H1 (cell line): ENCODE measurements around the gene LSM6. TPM values are rescaled to one million over a fixed set of nuclear protein-coding genes. Genes with fewer than 3 reads are reported as not detected.

Experiments
- CTCF ChIA-PET: fragments of 300-600 bp; sonication (Branson Sonifier 250); formaldehyde crosslinking; loops from one replicate; lab custom pipeline; 2021; ENCODE audit not compliant: partially characterized antibody; lab: Charles Lee
- POLR2A ChIA-PET: fragments of 300-600 bp; sonication (Branson Sonifier 250); formaldehyde crosslinking; loops from one replicate; lab custom pipeline; 2021; ENCODE audit warnings: inconsistent platforms; ENCODE audit not compliant: partially characterized antibody; lab: Charles Lee
- DNase-seq, 2 experiments: peaks; one replicate each; pipeline versions ENCODE4 v3.0.0 to v3.0.0-alpha.2; 2010 to 2022; ENCODE audit warnings: low spot score in 2 of 2, low read depth in 1 of 2, mixed read lengths in 1 of 2
- FAIRE-seq: peaks from 2 replicates; lab custom pipeline; 2011; peaks lifted over from hg19 to GRCh38; lab: Jason Lieb, UNC
- H2AFZ ChIP-seq: 2 replicates; pipeline ENCODE4 v1.8.1; 2012; ENCODE audit warnings: low read length, inconsistent platforms
- H2AK5ac ChIP-seq: 2 replicates; pipeline ENCODE4 v1.6.1; 2013; ENCODE audit warnings: low read depth, low read length
- H2BK120ac ChIP-seq: replicated peaks from 2 replicates; pipeline ENCODE3; 2013; ENCODE audit warnings: low read depth, low read length, inconsistent platforms
- H2BK12ac ChIP-seq: 2 replicates; pipeline ENCODE4 v1.6.1; 2013; ENCODE audit warnings: low read depth, low read length
- H2BK15ac ChIP-seq: 2 replicates; pipeline ENCODE4 v1.6.1; 2013; ENCODE audit warnings: low read length
- H2BK20ac ChIP-seq: 2 replicates; pipeline ENCODE4 v1.6.1; 2013; ENCODE audit warnings: low read length
- H2BK5ac ChIP-seq: 2 replicates; pipeline ENCODE4 v1.6.1; 2013; ENCODE audit warnings: low read depth, low read length
- H3K14ac ChIP-seq: 2 replicates; pipeline ENCODE4 v1.6.1; 2013; ENCODE audit warnings: inconsistent platforms; ENCODE audit not compliant: insufficient read length
- H3K18ac ChIP-seq: 2 replicates; pipeline ENCODE4 v1.6.1; 2013; ENCODE audit warnings: low read length; ENCODE audit errors: extremely low read depth
- H3K23ac ChIP-seq: 2 replicates; pipeline ENCODE4 v1.6.1; 2013; ENCODE audit warnings: inconsistent platforms; ENCODE audit not compliant: insufficient read length
- H3K23me2 ChIP-seq: 2 replicates; pipeline ENCODE4 v1.6.1; 2013; ENCODE audit warnings: low read depth, low read length
- H3K27ac ChIP-seq: 2 replicates; pipeline ENCODE4 v1.6.1; 2011; ENCODE audit warnings: low read depth, low read length, inconsistent platforms
- H3K27me3 ChIP-seq, 4 experiments: replicated peaks in 1 of 4; 1 replicate in 1 of 4; 2 replicates in 3 of 4; pipeline versions ENCODE4 v1.6.1 to v1.8.1; 2011 to 2013; ENCODE audit warnings: low read length in 3 of 4, mild to moderate bottlenecking in 3 of 4, inconsistent platforms in 2 of 4, mixed read lengths in 2 of 4, moderate library complexity in 1 of 4; ENCODE audit not compliant: control insufficient read depth in 3 of 4, insufficient read depth in 3 of 4; ENCODE audit errors: extremely low read depth in 1 of 4
- H3K36me3 ChIP-seq, 4 experiments: 2 replicates each; pipeline versions ENCODE4 v1.6.1 to v1.8.1; 2011 to 2013; ENCODE audit warnings: mild to moderate bottlenecking in 4 of 4, low read length in 3 of 4, moderate library complexity in 2 of 4, control low read depth in 1 of 4, inconsistent platforms in 1 of 4; ENCODE audit not compliant: insufficient read depth in 4 of 4, control insufficient read depth in 2 of 4
- H3K4ac ChIP-seq: replicated peaks from 2 replicates; pipeline ENCODE3; 2013; ENCODE audit warnings: low read length, low read depth, mixed read lengths, inconsistent platforms; ENCODE audit not compliant: insufficient read length
- H3K4me1 ChIP-seq, 4 experiments: replicated peaks in 1 of 4; 1 replicate in 1 of 4; 2 replicates in 3 of 4; pipeline versions ENCODE4 v1.6.1 to v1.8.1; 2011 to 2013; ENCODE audit warnings: low read length in 3 of 4, inconsistent platforms in 2 of 4, mixed read lengths in 1 of 4; ENCODE audit not compliant: insufficient read depth in 4 of 4, control insufficient read depth in 3 of 4
- H3K4me2 ChIP-seq, 2 experiments: 2 replicates each; pipeline versions ENCODE4 v1.6.1 to v1.8.1; 2011 to 2013; ENCODE audit warnings: low read depth in 2 of 2, low read length in 2 of 2, control low read depth in 1 of 2, inconsistent platforms in 1 of 2, mild to moderate bottlenecking in 1 of 2; ENCODE audit not compliant: insufficient read depth in 1 of 2
- H3K4me3 ChIP-seq, 4 experiments: fragments of 200-600, 300-600 bp in 1 of 4; sonication (generic), shearing (Covaris generic), sonication (Bioruptor Twin) in 1 of 4; 2 replicates each; pipeline versions ENCODE4 v1.5.1 to v1.8.1; 2011 to 2016; ENCODE audit warnings: low read length in 4 of 4, low read depth in 3 of 4, control low read depth in 2 of 4, inconsistent platforms in 2 of 4, mild to moderate bottlenecking in 2 of 4, mixed read lengths in 1 of 4, moderate library complexity in 1 of 4; ENCODE audit not compliant: insufficient read depth in 2 of 4; ENCODE audit errors: extremely low read depth in 1 of 4
- H3K56ac ChIP-seq: replicated peaks from 2 replicates; pipeline ENCODE3; 2013; ENCODE audit warnings: low read depth, mild to moderate bottlenecking, mixed read lengths, low read length, inconsistent platforms; ENCODE audit not compliant: insufficient read length
- H3K79me1 ChIP-seq: 2 replicates; pipeline ENCODE4 v1.6.1; 2013; ENCODE audit warnings: low read depth, low read length, control low read depth
- H3K79me2 ChIP-seq, 2 experiments: 2 replicates each; pipeline versions ENCODE4 v1.6.1 to v1.8.1; 2012 to 2013; ENCODE audit warnings: low read length in 2 of 2, mild to moderate bottlenecking in 2 of 2, inconsistent platforms in 1 of 2; ENCODE audit not compliant: insufficient read depth in 2 of 2, control insufficient read depth in 1 of 2
- H3K9ac ChIP-seq, 4 experiments: replicated peaks in 1 of 4; 1 replicate in 1 of 4; 2 replicates in 3 of 4; pipeline versions ENCODE4 v1.6.1 to v1.8.1; 2011 to 2013; ENCODE audit warnings: low read depth in 3 of 4, low read length in 3 of 4, control low read depth in 2 of 4, mild to moderate bottlenecking in 2 of 4, moderate library complexity in 2 of 4, inconsistent platforms in 1 of 4; ENCODE audit errors: extremely low read depth in 1 of 4
- H3K9me3 ChIP-seq, 2 experiments: 2 replicates each; pipeline versions ENCODE4 v1.6.1 to v1.8.1; 2012 to 2013; ENCODE audit warnings: mild to moderate bottlenecking in 2 of 2, moderate library complexity in 2 of 2, control low read depth in 1 of 2, inconsistent platforms in 1 of 2, low read depth in 1 of 2, low read length in 1 of 2, mixed read lengths in 1 of 2; ENCODE audit not compliant: insufficient read depth in 2 of 2
- H4K20me1 ChIP-seq, 2 experiments: replicated peaks in 1 of 2; 2 replicates each; pipeline versions ENCODE3 to v1.8.1; 2011 to 2013; ENCODE audit warnings: inconsistent platforms in 2 of 2, low read length in 2 of 2, mild to moderate bottlenecking in 1 of 2; ENCODE audit not compliant: insufficient read depth in 2 of 2, control insufficient read depth in 1 of 2
- H4K5ac ChIP-seq: 2 replicates; pipeline ENCODE4 v1.6.1; 2013; ENCODE audit warnings: low read length, low read depth, mixed read lengths, inconsistent platforms; ENCODE audit not compliant: insufficient read length
- H4K8ac ChIP-seq: 2 replicates; pipeline ENCODE4 v1.8.0; 2013; ENCODE audit warnings: mild to moderate bottlenecking, moderate library complexity, low read length, inconsistent platforms; ENCODE audit not compliant: insufficient read depth; ENCODE audit errors: extremely low read depth
- H4K91ac ChIP-seq: replicated peaks from 2 replicates; pipeline ENCODE3; 2013; ENCODE audit warnings: low read length, mixed read lengths, inconsistent platforms; ENCODE audit not compliant: insufficient read length
- CHD2 ChIP-seq: IDR thresholded peaks from 2 replicates; pipeline ENCODE4 v1.6.1; 2012; ENCODE audit warnings: low read length, improper control_type of control experiment
- CTCF ChIP-seq, 3 experiments: IDR thresholded peaks; 1 replicate in 2 of 3; 2 replicates in 1 of 3; pipeline versions ENCODE4 v1.5.1 to v1.6.1; 2011; ENCODE audit warnings: low read length in 3 of 3, mild to moderate bottlenecking in 3 of 3, inconsistent platforms in 2 of 3, low read depth in 1 of 3, moderate library complexity in 1 of 3; ENCODE audit not compliant: insufficient read depth in 1 of 3; ENCODE audit errors: control extremely low read depth in 1 of 3
- EGR1 ChIP-seq: IDR thresholded peaks from 2 replicates; pipeline ENCODE4 v1.6.1; 2011; ENCODE audit warnings: low read depth, low read length, borderline replicate concordance
- KDM4A ChIP-seq: IDR thresholded peaks from one replicate; pipeline ENCODE4 v1.7.1; 2012; ENCODE audit warnings: low read depth, mild to moderate bottlenecking, moderate library complexity, low read length, inconsistent platforms; ENCODE audit not compliant: severe bottlenecking
- MAFK ChIP-seq: IDR thresholded peaks from 2 replicates; pipeline ENCODE4 v1.6.1; 2012; ENCODE audit warnings: low read depth, mild to moderate bottlenecking, improper control_type of control experiment, low read length
- NANOG ChIP-seq: IDR thresholded peaks from 2 replicates; pipeline ENCODE4 v1.6.1; 2011; ENCODE audit warnings: low read length, low read depth, mild to moderate bottlenecking, inconsistent platforms; ENCODE audit not compliant: insufficient read depth, poor library complexity, severe bottlenecking
- RNF2 ChIP-seq: fragments of 200-900, 300-1000 bp; sonication (generic); IDR thresholded peaks from 2 replicates; pipeline ENCODE4 v1.7.1; 2016; ENCODE audit warnings: borderline replicate concordance, low read depth, mild to moderate bottlenecking, antibody characterized with exemption, low read length; ENCODE audit not compliant: poor library complexity, severe bottlenecking; ENCODE audit errors: missing control alignments
- TAF7 ChIP-seq: optimal IDR thresholded peaks from 2 replicates; pipeline ENCODE3; 2011; ENCODE audit warnings: low read depth, mild to moderate bottlenecking, inconsistent platforms, low read length, moderate library complexity, borderline replicate concordance
- TBP ChIP-seq: IDR thresholded peaks from 2 replicates; pipeline ENCODE4 v1.6.1; 2011; ENCODE audit warnings: low read depth, low read length, improper control_type of control experiment
- WGBS, 2 experiments: shearing (Covaris generic) in 1 of 2; methylation state at CpG; one replicate each; pipeline versions ENCODE4 v1.1.6 to v1.1.7; 2013 to 2015; ENCODE audit warnings: low lambda C conversion rate in 2 of 2, mixed read lengths in 2 of 2, inconsistent platforms in 1 of 2, low coverage in 1 of 2, missing lambda C conversion rate in 1 of 2; ENCODE audit not compliant: insufficient replicate concordance in 2 of 2, insufficient coverage in 1 of 2, insufficient read length in 1 of 2; ENCODE audit errors: extremely low coverage in 1 of 2, missing lambda C conversion rate in 1 of 2; 5-methylcytosine and 5-hydroxymethylcytosine counted together
- polyA plus RNA-seq, 7 experiments: library from polyadenylated mRNA; depleted of rRNA in 3 of 7; stranded (reverse) in 5 of 7; unstranded in 2 of 7; fragments of >200 nt in 5 of 7; fragments of 200-250 nt in 2 of 7; gene quantifications; 1 replicate in 5 of 7; 2 replicates in 1 of 7; 4 replicates in 1 of 7; pipeline versions ENCODE4 v1.2.1 to v1.2.3, GENCODE V29; 2011 to 2013; ENCODE audit warnings: missing spikeins in 2 of 7, mixed read lengths in 2 of 7
- total RNA-seq: library from RNA; stranded (reverse); fragmentation: NEBNext Ultra II Directional; extraction: Animal tissue kit (Norgen Biotek cat#: 25700); gene quantifications from 2 replicates; pipeline ENCODE4 v1.2.1, GENCODE V29; 2021

Gene LSM6
- total and polyA plus RNA-seq, 2 of the 8 experiments (the other 6 are each of a cell fraction or from before 2014, with no cell fraction given), result 40.2 to 63.4 TPM

GRCh38 chr4:146179784-146180370 is 4.4 kb downstream of the LSM6 start:
- Histone ChIP-seq H3K23me2 (peaks cover 2% of the 10 kb centered on the region; the same call in 1 of the 2 replicates), H4K20me1 (peaks cover 4 to 12% of the 10 kb centered on the region in 2 experiments), H3K56ac (no peak overlapping the region), H3K4me2 (no peak overlapping the region), H3K9me3 (no peaks in the 10 kb centered on the region), H3K9ac (no peak overlapping the region), H3K79me2 (peaks cover 0 to 67% of the 10 kb centered on the region in 2 experiments; a peak in 3 of 4 replicates), H2BK120ac (no peak overlapping the region), H3K14ac (no peak overlapping the region), H2AK5ac (no peak overlapping the region), H3K4me1 (peaks cover 0 to 2% (median under 1%) of the 10 kb centered on the region in 4 experiments; a peak in 4 of 7 replicates), H3K4ac (no peak overlapping the region), H3K27ac (no peak overlapping the region), H3K4me3 (no peak overlapping the region), H4K91ac (no peak overlapping the region), H3K36me3 (peaks cover 0 to 12% (median 4%) of the 10 kb centered on the region in 4 experiments; a peak in 5 of 8 replicates), H4K8ac (no peak overlapping the region), H2BK5ac (no peak overlapping the region), H3K23ac (no peak overlapping the region), H2BK15ac (no peak overlapping the region), H4K5ac (no peak overlapping the region), H3K27me3 (no peaks in the 10 kb centered on the region), H3K79me1 (no peaks in the 10 kb centered on the region; the same call in 1 of the 2 replicates), H2BK12ac (no peak overlapping the region), H2AFZ (no peak overlapping the region), H2BK20ac (no peak overlapping the region), H3K18ac (no peak overlapping the region)
- DNase-seq, result no peak
- 73% methylated on average over 7 of the region's 7 CpGs; no CpG with 5 or more reads in 1 of the 2 experiments for whole genome bisulfite sequencing, 2 experiments
- FAIRE-seq, result no peak
- ChIA-PET POLR2A (interaction anchor here (1.2 kb wide), 1 partner anchor 12 kb away, joined by 3 read pairs; no protein-coding TSS in a partner anchor), CTCF (interaction anchor here (0.8 to 1.5 kb wide), 2 partner anchors 12 to 81 kb away, joined by 3 to 4 read pairs; no protein-coding TSS in a partner anchor)
- TF ChIP-seq NANOG, result no peak
- TF ChIP-seq RNF2, result no peak
- no peak for TF ChIP-seq EGR1
- no peak for TF ChIP-seq KDM4A
- no peak for TF ChIP-seq CTCF (IDR thresholded peaks at IDR 0.05; ENCODE audit: control extremely low read depth in 1 of 3, insufficient read depth in 1 of 3, low read depth in 1 of 3, low read length in 3 of 3)
- TF ChIP-seq CHD2, result no peak
- TF ChIP-seq TBP, result no peak
- TF ChIP-seq TAF7, result no peak
- no peak for TF ChIP-seq MAFK
